B cell (primary cell): ENCODE measurements around the gene GTPBP3. TPM values are rescaled to one million over a fixed set of nuclear protein-coding genes. Genes with fewer than 3 reads are reported as not detected.

ENCODE experiments used
- ATAC-seq: fragments of 200-7000 bp; cut with Tn5 transposase; one replicate; pipeline ENCODE4 v1.10.0; 2021; ENCODE audit warnings: low read depth, mild to moderate bottlenecking, moderate number of reproducible peaks, moderate library complexity
- CTCF ChIA-PET: fragments of 350-600 bp; sonication (Branson Sonifier 250); formaldehyde crosslinking; loops from one replicate; lab custom pipeline; 2021; ENCODE audit warnings: antibody characterized with exemption, inconsistent platforms; lab: Charles Lee
- POLR2A ChIA-PET: fragments of 350-600 bp; sonication (Branson Sonifier 250); formaldehyde crosslinking; loops from one replicate; lab custom pipeline; 2021; ENCODE audit warnings: antibody characterized with exemption; lab: Charles Lee
- DNase-seq: peaks from one replicate; pipeline ENCODE4 v3.0.0; 2013
- H2AFZ ChIP-seq: 2 replicates; pipeline ENCODE4 v1.6.1; 2012; ENCODE audit warnings: mild to moderate bottlenecking, low read depth, low read length; ENCODE audit not compliant: insufficient read depth, poor library complexity, severe bottlenecking
- H3K27ac ChIP-seq, 2 donors: 1 replicate in 1 of 2; 2 replicates in 1 of 2; pipeline ENCODE4 v1.5.1; 2012 to 2013; ENCODE audit warnings: low read length in 2 of 2, mild to moderate bottlenecking in 2 of 2, moderate library complexity in 1 of 2
- H3K27me3 ChIP-seq, 4 experiments: fragments of 200-600 bp in 1 of 4; sonication (generic) in 1 of 4; replicated peaks in 1 of 4; 1 replicate in 2 of 4; 2 replicates in 2 of 4; pipeline versions ENCODE4 v1.6.1 to v1.7.0; 2013 to 2016; ENCODE audit warnings: low read length in 3 of 4, mild to moderate bottlenecking in 2 of 4, mixed read lengths in 1 of 4, moderate library complexity in 1 of 4; ENCODE audit not compliant: insufficient read depth in 4 of 4, control insufficient read depth in 3 of 4; ENCODE audit errors: control extremely low read depth in 1 of 4
- H3K36me3 ChIP-seq, 2 experiments: replicated peaks in 1 of 2; 1 replicate in 1 of 2; 2 replicates in 1 of 2; pipeline versions ENCODE4 v1.6.1 to v1.7.1; 2013; ENCODE audit warnings: low read length in 1 of 2; ENCODE audit not compliant: insufficient read depth in 2 of 2, control insufficient read depth in 1 of 2; ENCODE audit errors: control extremely low read depth in 1 of 2, extremely low read depth in 1 of 2
- H3K4me1 ChIP-seq, 2 donors: fragments of 200-600 bp in 1 of 2; sonication (generic) in 1 of 2; 1 replicate in 1 of 2; 2 replicates in 1 of 2; pipeline versions ENCODE4 v1.5.1 to v1.6.1; 2013 to 2017; ENCODE audit warnings: low read length in 2 of 2; ENCODE audit not compliant: control insufficient read depth in 2 of 2, insufficient read depth in 2 of 2
- H3K4me2 ChIP-seq: replicated peaks from 2 replicates; pipeline ENCODE3; 2012; ENCODE audit warnings: mild to moderate bottlenecking, low read depth, low read length; ENCODE audit not compliant: poor library complexity, severe bottlenecking
- H3K4me3 ChIP-seq, 5 experiments: fragments of 200-600 bp in 1 of 5; sonication (generic) in 1 of 5; 1 replicate in 3 of 5; 2 replicates in 2 of 5; pipeline versions ENCODE4 v1.5.1 to v1.7.0; 2011 to 2016; ENCODE audit warnings: low read length in 4 of 5, mild to moderate bottlenecking in 4 of 5, low read depth in 2 of 5, control low read depth in 1 of 5, moderate library complexity in 1 of 5; ENCODE audit not compliant: insufficient read depth in 1 of 5; ENCODE audit errors: control extremely low read depth in 1 of 5, extremely low read depth in 1 of 5
- H3K79me2 ChIP-seq: fragments of 200-600 bp; sonication (generic); one replicate; pipeline ENCODE4 v1.6.0; 2016; ENCODE audit warnings: low read length; ENCODE audit not compliant: control insufficient read depth, insufficient read depth
- H3K9ac ChIP-seq: fragments of 200-600 bp; sonication (generic); 2 replicates; pipeline ENCODE4 v1.6.1; 2017; ENCODE audit warnings: mild to moderate bottlenecking, low read length, moderate library complexity
- H3K9me3 ChIP-seq, 3 donors: one replicate each; pipeline versions ENCODE4 v1.6.1 to v1.7.1; 2013; ENCODE audit warnings: low read length in 2 of 3; ENCODE audit not compliant: control insufficient read depth in 2 of 3, insufficient read depth in 1 of 3; ENCODE audit errors: control extremely low read depth in 1 of 3
- H4K20me1 ChIP-seq: 2 replicates; pipeline ENCODE4 v1.6.0; 2012; ENCODE audit warnings: mild to moderate bottlenecking, low read length; ENCODE audit not compliant: insufficient read depth, control insufficient read depth, poor library complexity, severe bottlenecking
- H3K27ac Mint-ChIP-seq: one replicate; pipeline ENCODE4 v1.8.0; 2021; ENCODE audit warnings: mixed read lengths
- H3K27me3 Mint-ChIP-seq: one replicate; pipeline ENCODE4 v1.8.0; 2021; ENCODE audit warnings: mixed read lengths
- H3K4me1 Mint-ChIP-seq: one replicate; pipeline ENCODE4 v1.8.0; 2021; ENCODE audit warnings: mixed read lengths
- H3K4me3 Mint-ChIP-seq: one replicate; pipeline ENCODE4 v1.8.0; 2021; ENCODE audit warnings: mixed read lengths
- H3K9me3 Mint-ChIP-seq: one replicate; pipeline ENCODE4 v1.8.0; 2022; ENCODE audit warnings: mixed read lengths; ENCODE audit not compliant: insufficient read depth
- CTCF ChIP-seq: fragments of 200-600 bp; IDR thresholded peaks from one replicate; pipeline ENCODE4 v1.8.0; 2022; ENCODE audit warnings: antibody characterized with exemption, mild to moderate bottlenecking
- EZH2 ChIP-seq: IDR thresholded peaks from 2 replicates; pipeline ENCODE4 v1.6.1; 2012; ENCODE audit warnings: borderline replicate concordance, low read depth, mild to moderate bottlenecking, moderate library complexity, low read length; ENCODE audit not compliant: insufficient read depth, poor library complexity, severe bottlenecking
- WGBS: methylation state at CpG from one replicate; pipeline ENCODE4 v1.1.5; 2013; ENCODE audit warnings: missing lambda C conversion rate; ENCODE audit not compliant: insufficient coverage; 5-methylcytosine and 5-hydroxymethylcytosine counted together
- intact Hi-C: fragments of 100-400 bp; cut with micrococcal nuclease; formaldehyde crosslinking; loops from one replicate; pipeline ENCODE4 v1.10.0; 2022
- polyA plus RNA-seq: library from polyadenylated mRNA; depleted of rRNA; stranded (reverse); fragments of >200 nt; gene quantifications from 2 replicates; pipeline ENCODE4 v1.2.3, GENCODE V29; 2012
- total RNA-seq, 2 donors: library from RNA; stranded (reverse); fragments of 120-200 nt in 1 of 2; gene quantifications; 1 replicate in 1 of 2; 2 replicates in 1 of 2; pipeline versions ENCODE4 v1.2.3 to v1.2.4, GENCODE V29; 2013 to 2022

GTPBP3 gene
- total and polyA plus RNA-seq, 2 donors (not counting 1 experiment from before 2014, with no cell fraction given): 41.6 to 44.9 TPM

- H2AFZ ChIP-seq: no peak overlapping the region
- Mint-ChIP-seq H3K4me1 (peaks cover 12% of the 10 kb centered on the region), H3K4me3 (no peak overlapping the region), H3K27me3 (no peaks in the 10 kb centered on the region), H3K27ac (no peak overlapping the region), H3K9me3 (no peaks in the 10 kb centered on the region)
- no peak overlapping the region for H3K9ac ChIP-seq
- CTCF ChIA-PET: interaction anchor here (1.0 to 2.1 kb wide), 3 partner anchors 16 to 99 kb away, joined by 3 to 9 read pairs (median 3); no protein-coding TSS in a partner anchor
- peaks cover 0 to 10% of the 10 kb centered on the region in 2 donors for H3K4me1 ChIP-seq
- intact Hi-C loops: loop anchor here (10.0 kb wide), 1 partner anchor 455 kb away; no protein-coding TSS in a partner anchor
- POLR2A ChIA-PET: no interaction called here
- no peak overlapping the region for H3K27ac ChIP-seq
- ATAC-seq (peak; percentile 12), DNase-seq (peak; percentile 69)
- no peaks in the 10 kb centered on the region for H3K36me3 ChIP-seq
- TF ChIP-seq EZH2: no peak
- no peak for TF ChIP-seq CTCF
- no peaks in the 10 kb centered on the region for H4K20me1 ChIP-seq
- H3K79me2 ChIP-seq: no peaks in the 10 kb centered on the region
- 15% methylated on average over 22 of the region's 22 CpGs for WGBS
- no peak overlapping the region for H3K4me2 ChIP-seq
- peaks cover 0 to 7% (median 0%) of the 10 kb centered on the region in 3 donors for H3K9me3 ChIP-seq
- H3K4me3 ChIP-seq: no peak overlapping the region
- no peaks in the 10 kb centered on the region for H3K27me3 ChIP-seq
These were observed 47.9 kb upstream of the GTPBP3 start for GRCh38 chr19:17289489-17289888.

GRCh38 chr19:17292301-17293074, 44.9 kb upstream of the GTPBP3 start:
- intact Hi-C loops: loop anchor here (1.0 kb wide), 4 partner anchors 13 to 94 kb away; partner anchors contain the start of genes DDA1, GTPBP3 and MRPL34
- peak overlapping the region; percentile 76 for H3K9ac ChIP-seq
- no peaks in the 10 kb centered on the region for H3K27me3 ChIP-seq
- WGBS: 3% methylated on average over 45 of the region's 46 CpGs
- Mint-ChIP-seq H3K4me1 (peaks cover 12% of the 10 kb centered on the region), H3K9me3 (no peaks in the 10 kb centered on the region), H3K27ac (peak overlapping the region; percentile 81), H3K4me3 (peak overlapping the region; percentile 93), H3K27me3 (no peaks in the 10 kb centered on the region)
- H2AFZ ChIP-seq: peak overlapping the region; percentile 89
- TF ChIP-seq EZH2: no peak
- peak; percentile 79 for TF ChIP-seq CTCF
- H3K4me2 ChIP-seq: peak overlapping the region; percentile 98
- no peaks in the 10 kb centered on the region for H3K79me2 ChIP-seq
- H3K9me3 ChIP-seq: peaks cover 0 to 7% (median 0%) of the 10 kb centered on the region in 3 donors
- no peaks in the 10 kb centered on the region for H4K20me1 ChIP-seq
- no peaks in the 10 kb centered on the region for H3K36me3 ChIP-seq
- peak overlapping the region; percentile 30 to 75 (median 60) for H3K4me3 ChIP-seq
- peaks cover 0 to 10% of the 10 kb centered on the region in 2 donors for H3K4me1 ChIP-seq
- ChIA-PET CTCF (interaction anchor here (0.6 to 3.7 kb wide), 13 partner anchors 9 to 97 kb away, joined by 3 to 25 read pairs (median 4); partner anchors contain the start of genes ABHD8, DDA1 and MRPL34), POLR2A (interaction anchor here (0.7 to 1.6 kb wide), 7 partner anchors 11 to 104 kb away, joined by 3 to 10 read pairs (median 5); partner anchors contain the start of gene OCEL1)
- DNase-seq (peak; percentile 85), ATAC-seq (peak; percentile 93)
- H3K27ac ChIP-seq: no peak overlapping the region
